HepG2 (cell line): ENCODE measurements around the gene TNNT3.

Experiments
- ATF3 ChIP-seq: sonication (generic); formaldehyde crosslinking; IDR thresholded peaks from 2 replicates; pipeline ENCODE4 v1.4.0; 2020; ENCODE audit warnings: missing genetic modification reagents
- BRCA1 ChIP-seq: sonication (generic); formaldehyde crosslinking; IDR thresholded peaks from 2 replicates; pipeline ENCODE4 v1.4.0; 2020; ENCODE audit warnings: missing genetic modification reagents
- CTCF ChIP-seq: sonication (generic); formaldehyde crosslinking; IDR thresholded peaks from 2 replicates; pipeline ENCODE4 v1.5.0; 2020; ENCODE audit warnings: mild to moderate bottlenecking, missing genetic modification reagents, moderate library complexity
- EZH2 ChIP-seq: conservative IDR thresholded peaks from 2 replicates; pipeline ENCODE4 v1.6.1; 2012; ENCODE audit warnings: mild to moderate bottlenecking, low read depth, low read length, moderate library complexity
- MAFK ChIP-seq, 2 experiments: IDR thresholded peaks in 1 of 2; conservative IDR thresholded peaks in 1 of 2; 2 replicates each; pipeline ENCODE4 v1.6.1; 2011; ENCODE audit warnings: improper control_type of control experiment in 2 of 2, low read length in 2 of 2
- MAX ChIP-seq: IDR thresholded peaks from 2 replicates; pipeline ENCODE4 v1.6.1; 2012; ENCODE audit warnings: inconsistent platforms
- MBNL3 ChIP-seq: fragments of 250-450 bp; sonication (Bioruptor Pico); conservative IDR thresholded peaks from 2 replicates; pipeline ENCODE4 v1.8.0; 2022; ENCODE audit warnings: mild to moderate bottlenecking, inconsistent platforms
- PAF1 ChIP-seq: IDR thresholded peaks from 2 replicates; pipeline ENCODE4 v1.6.1; 2016; ENCODE audit warnings: missing genetic modification reagents, missing compliant biosample characterization
- POLR2A ChIP-seq, 2 experiments: IDR thresholded peaks; 2 replicates each; pipeline ENCODE4 v1.6.1; 2011; ENCODE audit warnings: low read depth in 2 of 2, low read length in 2 of 2, mild to moderate bottlenecking in 1 of 2, moderate library complexity in 1 of 2; ENCODE audit not compliant: insufficient read depth in 1 of 2
- RFX3 ChIP-seq: IDR thresholded peaks from 2 replicates; pipeline ENCODE4 v1.6.1; 2016; ENCODE audit warnings: missing biosample characterization, missing genetic modification reagents
- ZNF274 ChIP-seq: sonication (generic); formaldehyde crosslinking; IDR thresholded peaks from 2 replicates; pipeline ENCODE4 v1.5.1; 2020; ENCODE audit warnings: mild to moderate bottlenecking, missing genetic modification reagents
- ZNF564 ChIP-seq: sonication (generic); formaldehyde crosslinking; IDR thresholded peaks from 2 replicates; pipeline ENCODE4 v1.8.1; 2023; ENCODE audit warnings: mild to moderate bottlenecking, missing genetic modification reagents
- ZNF772 ChIP-seq: sonication (generic); formaldehyde crosslinking; IDR thresholded peaks from 2 replicates; pipeline ENCODE4 v1.5.0; 2020; ENCODE audit warnings: mild to moderate bottlenecking, missing genetic modification reagents

- no peak for TF ChIP-seq MBNL3 (CRISPR knock-in tag)
- TF ChIP-seq POLR2A (IDR thresholded peaks at IDR 0.05; ENCODE audit: insufficient read depth in 1 of 2, low read depth in 2 of 2, low read length in 2 of 2), result no peak
- no peak for TF ChIP-seq PAF1
- no peak for TF ChIP-seq ZNF564 (CRISPR knock-in tag)
- TF ChIP-seq MAFK (conservative IDR thresholded peaks at IDR 0.05 in 1 of 2, IDR thresholded peaks at IDR 0.05 in 1 of 2; ENCODE audit: low read length in 2 of 2), result no peak
- TF ChIP-seq CTCF (CRISPR knock-in tag), result no peak
- no peak for TF ChIP-seq BRCA1 (CRISPR knock-in tag)
- TF ChIP-seq RFX3, result no peak
- TF ChIP-seq ATF3 (CRISPR knock-in tag), result no peak
- TF ChIP-seq MAX, result no peak
- no peak for TF ChIP-seq ZNF772
- no peak for TF ChIP-seq ZNF274 (CRISPR knock-in tag)
- TF ChIP-seq EZH2, result no peak
Observed at GRCh38 chr11:1934335-1935155, 15.0 kb downstream of the TNNT3 start.
